ENCODE results near the gene AHDC1.

The AHDC1 gene

GRCh38 chr1:27597516-27598294, 6.2 kb downstream of the AHDC1 start:
- TF ChIP-seq SNAI2 (CRISPR knock-in tag; IDR thresholded peaks at IDR 0.05), result no peak
- no peak; the same call in 2 of the 3 replicates for ATAC-seq

DNA sequence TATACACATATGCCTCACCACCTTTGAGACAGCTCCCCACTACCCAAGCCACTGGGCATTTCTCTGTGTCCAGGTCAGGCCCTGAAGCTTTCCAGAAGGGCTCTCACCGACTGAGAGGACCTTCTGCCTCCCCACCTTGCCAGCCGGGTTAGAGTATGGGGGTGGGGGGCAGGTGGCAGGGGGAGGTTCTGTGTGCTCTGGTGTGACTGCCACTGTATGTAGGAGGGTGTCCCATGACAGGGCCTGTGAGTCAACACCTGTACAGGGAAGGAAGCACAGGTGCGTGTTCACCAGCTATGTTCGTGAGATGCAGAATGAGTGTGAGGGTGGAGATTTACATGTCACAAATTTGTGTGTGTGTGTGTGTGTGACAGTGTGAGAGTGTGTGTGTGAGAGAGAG, 7.0 kb downstream of the AHDC1 start:
- no peak for ATAC-seq
- TF ChIP-seq, protein P1, sequence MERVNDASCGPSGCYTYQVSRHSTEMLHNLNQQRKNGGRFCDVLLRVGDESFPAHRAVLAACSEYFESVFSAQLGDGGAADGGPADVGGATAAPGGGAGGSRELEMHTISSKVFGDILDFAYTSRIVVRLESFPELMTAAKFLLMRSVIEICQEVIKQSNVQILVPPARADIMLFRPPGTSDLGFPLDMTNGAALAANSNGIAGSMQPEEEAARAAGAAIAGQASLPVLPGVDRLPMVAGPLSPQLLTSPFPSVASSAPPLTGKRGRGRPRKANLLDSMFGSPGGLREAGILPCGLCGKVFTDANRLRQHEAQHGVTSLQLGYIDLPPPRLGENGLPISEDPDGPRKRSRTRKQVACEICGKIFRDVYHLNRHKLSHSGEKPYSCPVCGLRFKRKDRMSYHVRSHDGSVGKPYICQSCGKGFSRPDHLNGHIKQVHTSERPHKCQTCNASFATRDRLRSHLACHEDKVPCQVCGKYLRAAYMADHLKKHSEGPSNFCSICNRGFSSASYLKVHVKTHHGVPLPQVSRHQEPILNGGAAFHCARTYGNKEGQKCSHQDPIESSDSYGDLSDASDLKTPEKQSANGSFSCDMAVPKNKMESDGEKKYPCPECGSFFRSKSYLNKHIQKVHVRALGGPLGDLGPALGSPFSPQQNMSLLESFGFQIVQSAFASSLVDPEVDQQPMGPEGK (CRISPR knock-in tag; IDR thresholded peaks at IDR 0.05; ENCODE audit: borderline replicate concordance), result no peak
- TF ChIP-seq, protein P2, sequence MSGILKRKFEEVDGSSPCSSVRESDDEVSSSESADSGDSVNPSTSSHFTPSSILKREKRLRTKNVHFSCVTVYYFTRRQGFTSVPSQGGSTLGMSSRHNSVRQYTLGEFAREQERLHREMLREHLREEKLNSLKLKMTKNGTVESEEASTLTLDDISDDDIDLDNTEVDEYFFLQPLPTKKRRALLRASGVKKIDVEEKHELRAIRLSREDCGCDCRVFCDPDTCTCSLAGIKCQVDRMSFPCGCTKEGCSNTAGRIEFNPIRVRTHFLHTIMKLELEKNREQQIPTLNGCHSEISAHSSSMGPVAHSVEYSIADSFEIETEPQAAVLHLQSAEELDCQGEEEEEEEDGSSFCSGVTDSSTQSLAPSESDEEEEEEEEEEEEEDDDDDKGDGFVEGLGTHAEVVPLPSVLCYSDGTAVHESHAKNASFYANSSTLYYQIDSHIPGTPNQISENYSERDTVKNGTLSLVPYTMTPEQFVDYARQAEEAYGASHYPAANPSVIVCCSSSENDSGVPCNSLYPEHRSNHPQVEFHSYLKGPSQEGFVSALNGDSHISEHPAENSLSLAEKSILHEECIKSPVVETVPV (CRISPR knock-in tag; IDR thresholded peaks at IDR 0.05), result no peak
- no peak for TF ChIP-seq ISL1 (CRISPR knock-in tag; IDR thresholded peaks at IDR 0.05)
- no peak for TF ChIP-seq RARB (CRISPR knock-in tag; IDR thresholded peaks at IDR 0.05)
- TF ChIP-seq ZFP3 (CRISPR knock-in tag; IDR thresholded peaks at IDR 0.05), result no peak
- TF ChIP-seq ZNF70 (CRISPR knock-in tag; IDR thresholded peaks at IDR 0.05), result no peak
- TF ChIP-seq ZNF8 (CRISPR knock-in tag; IDR thresholded peaks at IDR 0.05), result no peak
- TF ChIP-seq, protein P3, sequence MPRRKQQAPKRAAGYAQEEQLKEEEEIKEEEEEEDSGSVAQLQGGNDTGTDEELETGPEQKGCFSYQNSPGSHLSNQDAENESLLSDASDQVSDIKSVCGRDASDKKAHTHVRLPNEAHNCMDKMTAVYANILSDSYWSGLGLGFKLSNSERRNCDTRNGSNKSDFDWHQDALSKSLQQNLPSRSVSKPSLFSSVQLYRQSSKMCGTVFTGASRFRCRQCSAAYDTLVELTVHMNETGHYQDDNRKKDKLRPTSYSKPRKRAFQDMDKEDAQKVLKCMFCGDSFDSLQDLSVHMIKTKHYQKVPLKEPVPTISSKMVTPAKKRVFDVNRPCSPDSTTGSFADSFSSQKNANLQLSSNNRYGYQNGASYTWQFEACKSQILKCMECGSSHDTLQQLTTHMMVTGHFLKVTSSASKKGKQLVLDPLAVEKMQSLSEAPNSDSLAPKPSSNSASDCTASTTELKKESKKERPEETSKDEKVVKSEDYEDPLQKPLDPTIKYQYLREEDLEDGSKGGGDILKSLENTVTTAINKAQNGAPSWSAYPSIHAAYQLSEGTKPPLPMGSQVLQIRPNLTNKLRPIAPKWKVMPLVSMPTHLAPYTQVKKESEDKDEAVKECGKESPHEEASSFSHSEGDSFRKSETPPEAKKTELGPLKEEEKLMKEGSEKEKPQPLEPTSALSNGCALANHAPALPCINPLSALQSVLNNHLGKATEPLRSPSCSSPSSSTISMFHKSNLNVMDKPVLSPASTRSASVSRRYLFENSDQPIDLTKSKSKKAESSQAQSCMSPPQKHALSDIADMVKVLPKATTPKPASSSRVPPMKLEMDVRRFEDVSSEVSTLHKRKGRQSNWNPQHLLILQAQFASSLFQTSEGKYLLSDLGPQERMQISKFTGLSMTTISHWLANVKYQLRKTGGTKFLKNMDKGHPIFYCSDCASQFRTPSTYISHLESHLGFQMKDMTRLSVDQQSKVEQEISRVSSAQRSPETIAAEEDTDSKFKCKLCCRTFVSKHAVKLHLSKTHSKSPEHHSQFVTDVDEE (CRISPR knock-in tag; IDR thresholded peaks at IDR 0.05), result no peak
- TF ChIP-seq ESRRG (CRISPR knock-in tag; IDR thresholded peaks at IDR 0.05), result no peak
- TF ChIP-seq POU6F1 (CRISPR knock-in tag; IDR thresholded peaks at IDR 0.05; ENCODE audit: borderline replicate concordance, low read depth), result no peak
- no peak for TF ChIP-seq CSDC2 (CRISPR knock-in tag; IDR thresholded peaks at IDR 0.05)
- TF ChIP-seq BACH2 (CRISPR knock-in tag; IDR thresholded peaks at IDR 0.05; ENCODE audit: borderline replicate concordance), result no peak
- no peak for TF ChIP-seq ZNF565 (CRISPR knock-in tag; conservative IDR thresholded peaks at IDR 0.05; ENCODE audit: low read depth)
- TF ChIP-seq SNAI2 (CRISPR knock-in tag; IDR thresholded peaks at IDR 0.05), result no peak
- TF ChIP-seq PPARA (CRISPR knock-in tag; IDR thresholded peaks at IDR 0.05; ENCODE audit: borderline replicate concordance), result no peak
- no peak for TF ChIP-seq GLIS3 (CRISPR knock-in tag; IDR thresholded peaks at IDR 0.05)
- TF ChIP-seq ZC3H10 (CRISPR knock-in tag; IDR thresholded peaks at IDR 0.05), result no peak
- no peak for TF ChIP-seq ZFP30 (CRISPR knock-in tag; IDR thresholded peaks at IDR 0.05)
- TF ChIP-seq TOX (CRISPR knock-in tag; IDR thresholded peaks at IDR 0.05; ENCODE audit: borderline replicate concordance), result no peak
- TF ChIP-seq CREB5 (CRISPR knock-in tag; IDR thresholded peaks at IDR 0.05; ENCODE audit: low read depth), result no peak

DNA sequence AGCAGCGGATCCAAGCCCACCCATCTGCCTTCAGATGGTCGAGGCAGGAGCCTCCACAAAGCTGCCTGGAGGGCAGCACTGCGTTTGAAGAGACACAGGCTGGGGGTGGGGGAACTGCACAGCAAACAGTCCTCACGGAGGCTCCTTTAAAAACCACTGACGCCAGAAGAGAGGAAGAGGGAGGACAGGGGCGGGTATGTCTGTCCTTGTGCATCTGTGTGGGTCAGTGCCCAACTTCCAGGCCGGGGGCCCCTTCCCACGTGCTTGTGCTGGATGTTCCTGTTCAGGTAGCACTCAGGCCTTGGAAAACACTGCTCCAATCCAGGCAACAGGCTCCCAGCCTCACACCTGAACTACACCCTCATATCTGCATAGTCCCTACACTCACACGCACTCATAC, 7.7 kb downstream of the AHDC1 start:
- TF ChIP-seq ZNF565 (CRISPR knock-in tag; conservative IDR thresholded peaks at IDR 0.05; ENCODE audit: low read depth), result no peak
- TF ChIP-seq ZNF8 (CRISPR knock-in tag; IDR thresholded peaks at IDR 0.05), result no peak
- TF ChIP-seq TCF4 (CRISPR knock-in tag; IDR thresholded peaks at IDR 0.05; ENCODE audit: borderline replicate concordance), result no peak
- no peak for TF ChIP-seq GLIS3 (CRISPR knock-in tag; IDR thresholded peaks at IDR 0.05)
- TF ChIP-seq SNAI2 (CRISPR knock-in tag; IDR thresholded peaks at IDR 0.05), result no peak
- TF ChIP-seq ZC3H10 (CRISPR knock-in tag; IDR thresholded peaks at IDR 0.05), result no peak
- no peak for TF ChIP-seq ZNF70 (CRISPR knock-in tag; IDR thresholded peaks at IDR 0.05)
- TF ChIP-seq RARB (CRISPR knock-in tag; IDR thresholded peaks at IDR 0.05), result no peak
- TF ChIP-seq, protein P3 (CRISPR knock-in tag; IDR thresholded peaks at IDR 0.05), result no peak
- TF ChIP-seq ARNTL (CRISPR knock-in tag; IDR thresholded peaks at IDR 0.05; ENCODE audit: borderline replicate concordance, low read depth), result no peak
- TF ChIP-seq, protein P2 (CRISPR knock-in tag; IDR thresholded peaks at IDR 0.05), result no peak
- TF ChIP-seq ZFP30 (CRISPR knock-in tag; IDR thresholded peaks at IDR 0.05), result no peak
- no peak for TF ChIP-seq TOX (CRISPR knock-in tag; IDR thresholded peaks at IDR 0.05; ENCODE audit: borderline replicate concordance)
- no peak for ATAC-seq

Data from SK-N-SH treated with all-trans-retinoic acid at 6 μM for 48 hours (cell line).